ENCODE results near the gene SPINT2.
A peak's percentile ranks its signal among the peaks of the same experiment; 100 is the strongest.
"Not testable (repeated sequence)": the region's sequence is repeated elsewhere in the genome, so short reads cannot be mapped to it uniquely, and the experiment has no call there.

The SPINT2 gene

DNA sequence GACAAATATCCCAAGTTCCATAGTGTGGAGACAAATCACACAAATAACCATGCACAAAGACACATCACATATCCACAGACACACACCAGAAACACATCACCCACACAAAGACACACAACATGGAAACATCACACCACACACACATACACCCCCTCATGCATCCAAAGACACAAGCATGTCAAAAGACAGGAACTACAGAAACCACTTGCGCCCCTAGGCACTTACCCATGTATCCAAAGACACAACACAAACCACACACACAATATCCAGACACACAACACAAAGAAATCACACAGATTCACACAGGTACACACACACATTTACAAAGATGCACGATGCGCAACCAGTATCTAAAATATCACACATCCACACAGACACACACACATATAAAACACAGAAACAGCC, 41.3 kb upstream of the SPINT2 start:
- H3K4me3 ChIP-seq (ENCODE audit: low read depth, low read length) = no peak overlapping the region
- TF ChIP-seq, protein P1, sequence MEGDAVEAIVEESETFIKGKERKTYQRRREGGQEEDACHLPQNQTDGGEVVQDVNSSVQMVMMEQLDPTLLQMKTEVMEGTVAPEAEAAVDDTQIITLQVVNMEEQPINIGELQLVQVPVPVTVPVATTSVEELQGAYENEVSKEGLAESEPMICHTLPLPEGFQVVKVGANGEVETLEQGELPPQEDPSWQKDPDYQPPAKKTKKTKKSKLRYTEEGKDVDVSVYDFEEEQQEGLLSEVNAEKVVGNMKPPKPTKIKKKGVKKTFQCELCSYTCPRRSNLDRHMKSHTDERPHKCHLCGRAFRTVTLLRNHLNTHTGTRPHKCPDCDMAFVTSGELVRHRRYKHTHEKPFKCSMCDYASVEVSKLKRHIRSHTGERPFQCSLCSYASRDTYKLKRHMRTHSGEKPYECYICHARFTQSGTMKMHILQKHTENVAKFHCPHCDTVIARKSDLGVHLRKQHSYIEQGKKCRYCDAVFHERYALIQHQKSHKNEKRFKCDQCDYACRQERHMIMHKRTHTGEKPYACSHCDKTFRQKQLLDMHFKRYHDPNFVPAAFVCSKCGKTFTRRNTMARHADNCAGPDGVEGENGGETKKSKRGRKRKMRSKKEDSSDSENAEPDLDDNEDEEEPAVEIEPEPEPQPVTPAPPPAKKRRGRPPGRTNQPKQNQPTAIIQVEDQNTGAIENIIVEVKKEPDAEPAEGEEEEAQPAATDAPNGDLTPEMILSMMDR (IDR thresholded peaks at IDR 0.05; ENCODE audit: low read depth, low read length, missing control alignments) = no peak
- no peak for DNase-seq (ENCODE audit: low read depth)

DNA sequence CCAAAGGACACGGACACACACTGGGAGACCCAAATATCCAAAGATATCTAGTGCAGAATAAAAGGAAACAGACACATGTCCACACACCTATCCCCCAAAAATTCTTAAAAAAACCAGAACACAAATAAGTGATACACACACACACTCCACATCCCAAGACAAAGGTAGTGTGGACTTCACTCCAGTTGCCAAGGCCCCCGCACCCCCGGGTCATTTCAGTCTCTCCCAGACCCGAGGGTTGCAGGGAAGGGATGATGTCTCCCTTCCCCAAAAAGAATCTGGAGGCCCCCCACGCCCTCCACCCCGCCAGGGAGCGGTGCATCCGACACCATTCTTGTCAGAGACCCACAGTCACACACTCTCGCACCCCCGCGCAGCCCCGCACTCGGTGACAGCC, 40.8 kb upstream of the SPINT2 start:
- H3K4me3 ChIP-seq (ENCODE audit: low read depth, low read length) = peak overlapping the region; percentile 59
- TF ChIP-seq, protein P1 (IDR thresholded peaks at IDR 0.05; ENCODE audit: low read depth, low read length, missing control alignments) = no peak
- no peak for DNase-seq (ENCODE audit: low read depth)

DNA sequence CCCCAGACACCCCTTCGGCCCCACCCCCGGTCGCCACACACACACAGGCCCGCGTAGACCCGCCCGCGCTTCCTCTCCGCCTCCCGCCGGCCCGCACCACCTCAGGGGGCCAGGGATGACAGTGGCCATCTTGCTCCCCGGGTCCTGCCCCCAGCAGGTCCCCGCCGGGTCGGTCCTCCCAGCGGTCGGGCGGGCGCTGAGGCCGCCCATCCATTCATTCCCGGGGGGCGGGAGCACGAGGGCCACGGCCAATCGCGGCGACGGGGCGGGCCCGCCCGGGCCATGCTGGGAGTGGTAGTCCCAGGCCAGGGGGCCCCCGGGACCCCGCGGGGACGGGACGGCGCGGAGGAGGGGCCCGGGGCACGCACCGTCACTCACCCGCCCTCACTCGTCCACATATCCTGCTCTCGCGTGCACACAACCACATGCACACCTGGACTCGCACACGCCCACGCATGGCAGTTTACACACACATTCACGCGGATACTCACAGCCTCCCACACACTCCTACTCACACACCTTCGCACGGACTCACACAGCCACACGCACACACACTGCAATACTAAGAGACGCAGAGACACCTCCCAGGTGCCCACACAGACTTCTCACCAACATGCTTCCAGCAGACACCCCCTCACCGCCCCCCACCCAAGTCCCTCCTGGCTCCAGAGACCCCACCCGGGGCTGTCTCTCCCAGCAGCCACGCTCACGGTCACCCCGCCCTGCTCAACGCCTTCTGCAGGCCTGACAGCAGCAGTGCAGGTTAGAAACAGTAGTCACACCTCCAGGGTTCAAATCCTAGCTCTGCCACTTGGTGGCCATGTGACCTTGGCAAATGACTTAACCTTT, 40.1 kb upstream of the SPINT2 start, which contains the start of gene DPF1:
DPF1 (minus strand) TSS at position 209 of the 849 bp plus-strand sequence; CDS start at position 129, 80 bp downstream.
- peak within 1 kb of the TSS; percentile 59 for H3K4me3 ChIP-seq (ENCODE audit: low read depth, low read length)
- TF ChIP-seq, protein P1 (IDR thresholded peaks at IDR 0.05; ENCODE audit: low read depth, low read length, missing control alignments) = peak; percentile 46
- peak; percentile 53 for DNase-seq (ENCODE audit: low read depth)

DNA sequence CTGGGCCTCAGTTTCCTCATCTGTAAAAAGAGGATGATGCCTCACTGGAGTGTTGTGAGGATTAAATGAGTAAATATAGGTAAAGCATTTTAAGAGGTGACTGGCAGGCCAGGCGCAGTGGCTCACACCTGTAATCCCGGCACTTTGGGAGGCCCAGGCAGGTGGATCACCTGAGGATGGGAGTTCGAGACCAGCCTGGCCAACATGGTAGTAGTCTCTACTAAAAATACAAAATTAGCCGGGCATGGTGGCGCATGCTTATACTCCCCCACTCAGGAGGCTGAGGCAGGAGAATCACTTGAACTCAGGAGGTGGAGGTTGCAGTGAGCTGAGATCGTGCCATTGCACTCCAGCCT, 39.5 kb upstream of the SPINT2 start:
- DNase-seq (ENCODE audit: low read depth); H3K4me3 ChIP-seq (ENCODE audit: low read depth, low read length): not testable (repeated sequence)

DNA sequence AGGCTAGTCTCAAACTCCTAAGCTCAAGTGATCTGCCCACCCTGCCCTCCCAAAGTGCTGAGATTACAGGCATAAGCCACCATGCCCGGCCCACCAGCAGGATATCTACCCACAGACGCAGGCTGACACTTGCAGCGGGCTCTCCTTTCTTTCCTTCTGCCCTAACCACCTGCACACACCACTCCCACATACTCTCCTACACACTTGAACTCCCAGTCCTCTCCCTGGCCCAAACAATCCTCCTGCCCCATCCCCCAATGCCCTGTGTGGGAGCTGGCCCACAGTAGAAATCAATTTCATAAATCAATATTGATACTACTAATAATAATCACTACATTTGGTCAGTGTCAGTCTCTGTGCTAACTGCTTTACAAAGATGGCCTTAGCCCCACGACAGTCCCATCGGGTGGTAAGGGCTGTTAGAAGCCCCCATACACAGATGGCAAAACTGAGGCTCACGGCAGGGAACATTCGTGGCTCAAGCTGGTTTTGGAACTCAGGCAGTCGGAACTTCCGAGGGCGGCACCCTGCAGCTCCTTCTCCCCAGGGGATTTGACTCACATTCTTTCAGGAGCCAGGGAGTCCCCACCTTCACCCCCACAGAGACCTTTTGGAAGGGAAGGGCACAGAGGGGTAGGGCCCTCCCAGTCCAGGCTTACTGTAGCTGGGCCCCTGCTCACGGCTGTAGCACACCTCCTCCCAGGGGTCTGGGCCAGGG, 36.9 kb upstream of the SPINT2 start:
- TF ChIP-seq, protein P1 (IDR thresholded peaks at IDR 0.05; ENCODE audit: low read depth, low read length, missing control alignments) = no peak
- H3K4me3 ChIP-seq (ENCODE audit: low read depth, low read length) = no peak overlapping the region
- no peak for DNase-seq (ENCODE audit: low read depth)

DNA sequence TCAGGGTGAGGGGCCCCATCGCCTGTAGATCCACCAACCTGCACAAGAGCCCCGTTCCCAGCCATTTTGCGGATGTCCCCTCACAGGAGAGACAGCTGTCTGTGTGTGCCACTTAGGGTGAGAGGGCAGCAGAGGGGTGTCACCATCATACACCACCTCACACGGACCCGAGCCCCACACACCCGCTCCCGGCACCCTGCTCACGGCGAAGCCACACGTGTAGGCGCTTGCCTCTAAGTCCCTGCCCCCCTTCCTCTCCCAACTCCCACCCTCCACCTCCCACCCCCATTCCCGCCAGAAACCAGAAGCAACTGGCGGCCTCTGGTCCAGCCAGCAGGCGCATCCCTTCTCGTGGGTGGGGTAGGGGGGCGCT, 36.4 kb upstream of the SPINT2 start:
- TF ChIP-seq, protein P1 (IDR thresholded peaks at IDR 0.05; ENCODE audit: low read depth, low read length, missing control alignments) = no peak
- DNase-seq (ENCODE audit: low read depth) = no peak
- H3K4me3 ChIP-seq (ENCODE audit: low read depth, low read length) = no peak overlapping the region
